Astrocyte of the cerebellum (primary cell): ENCODE results near the gene FXN.
A peak's percentile ranks its signal among the peaks of the same experiment; 100 is the strongest.

Experiments used
- DNase-seq: peaks from one replicate; pipeline ENCODE4 v3.0.0-alpha.2; 2011; ENCODE audit warnings: low read depth
- H3K4me3 ChIP-seq: 2 replicates; pipeline ENCODE4 v1.5.1; 2011; ENCODE audit warnings: mild to moderate bottlenecking, low read depth, low read length, moderate library complexity
- CTCF ChIP-seq: IDR thresholded peaks from 2 replicates; pipeline ENCODE4 v1.5.1; 2012; ENCODE audit warnings: low read length, low read depth, moderate library complexity, mild to moderate bottlenecking; ENCODE audit errors: missing control alignments
- in situ Hi-C: cut with HindIII; loops from 2 replicates; pipeline ENCODE4 v1.10.0; 2017; ENCODE audit warnings: low sequenced_read_pairs

Gene FXN

GRCh38 chr9:69120380-69121154 lies 85.0 kb downstream of the FXN start:
- peak overlapping the region; percentile 63 for H3K4me3 ChIP-seq
- in situ Hi-C loops: no loop called here
- no peak for DNase-seq
- TF ChIP-seq CTCF: no peak

- TF ChIP-seq CTCF: no peak
- H3K4me3 ChIP-seq: peak overlapping the region; percentile 63
- DNase-seq: no peak
- in situ Hi-C loops: no loop called here
These were observed 85.9 kb downstream of the FXN start for GRCh38 chr9:69121155-69122081.

- peak overlapping the region; percentile 63 for H3K4me3 ChIP-seq
- TF ChIP-seq CTCF: no peak
- in situ Hi-C loops: no loop called here
- DNase-seq: peak; percentile 12
These were observed 86.6 kb downstream of the FXN start for GRCh38 chr9:69122082-69122548.

- TF ChIP-seq CTCF: no peak
- peak; percentile 71 for DNase-seq
- H3K4me3 ChIP-seq: peak overlapping the region; percentile 63
- in situ Hi-C loops: no loop called here
These were observed 87.1 kb downstream of the FXN start for GRCh38 chr9:69122549-69123141.

- in situ Hi-C loops: no loop called here
- TF ChIP-seq CTCF: no peak
- DNase-seq: peak; percentile 66
- H3K4me3 ChIP-seq: no peak overlapping the region
These were observed 95.2 kb downstream of the FXN start for GRCh38 chr9:69130456-69131441.

- peak; percentile 82 for DNase-seq
- H3K4me3 ChIP-seq: no peak overlapping the region
- in situ Hi-C loops: no loop called here
- TF ChIP-seq CTCF: no peak
These were observed 96.1 kb downstream of the FXN start for GRCh38 chr9:69131682-69132081.
